ENCODE data around the gene ACP2.
A peak's percentile ranks its signal among the peaks of the same experiment; 100 is the strongest.
"Not testable (repeated sequence)": the region's sequence is repeated elsewhere in the genome, so short reads cannot be mapped to it uniquely, and the experiment has no call there.

The ACP2 gene

GRCh38 chr11:47213950-47214565 is 34.6 kb downstream of the ACP2 start:
- TF ChIP-seq POLR2A (IDR thresholded peaks at IDR 0.05; ENCODE audit: low read depth, low read length) = no peak
- TF ChIP-seq POLR2AphosphoS5 (IDR thresholded peaks at IDR 0.05; ENCODE audit: low read depth, low read length) = no peak
- no peak for TF ChIP-seq TAF1 (IDR thresholded peaks at IDR 0.05; ENCODE audit: borderline replicate concordance, low read depth, low read length)
- FAIRE-seq = no peak
- DNase-seq (ENCODE audit: insufficient read length) = peak; percentile 71

GRCh38 chr11:47212938-47213337 is 35.7 kb downstream of the ACP2 start:
- DNase-seq (ENCODE audit: insufficient read length) (no peak), FAIRE-seq (no peak)
- TF ChIP-seq TAF1 (IDR thresholded peaks at IDR 0.05; ENCODE audit: borderline replicate concordance, low read depth, low read length) (no peak), POLR2A (IDR thresholded peaks at IDR 0.05; ENCODE audit: low read depth, low read length) (no peak), POLR2AphosphoS5 (IDR thresholded peaks at IDR 0.05; ENCODE audit: low read depth, low read length) (no peak)

DNA sequence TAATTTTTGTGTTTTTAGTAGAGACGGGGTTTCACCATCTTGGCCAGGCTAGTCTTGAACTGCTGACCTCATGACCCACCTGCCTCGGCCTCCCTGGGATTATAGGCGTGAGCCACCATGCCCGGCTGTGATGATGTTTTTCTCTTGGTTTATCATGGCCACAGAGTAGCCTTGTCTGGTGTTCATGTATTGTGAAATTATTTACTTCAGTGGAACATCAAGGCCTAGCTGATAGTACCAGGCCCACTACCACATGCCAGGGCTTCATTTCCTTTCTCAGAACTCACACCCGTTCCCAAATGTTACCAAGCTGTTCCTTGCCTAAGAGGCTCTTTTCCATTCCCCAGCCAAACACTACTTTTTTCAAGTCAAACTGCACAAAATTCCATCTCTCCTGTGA is 40.0 kb downstream of the ACP2 start:
- no peak for DNase-seq (ENCODE audit: insufficient read length)
- TF ChIP-seq TAF1 (IDR thresholded peaks at IDR 0.05; ENCODE audit: borderline replicate concordance, low read depth, low read length) (no peak), POLR2AphosphoS5 (IDR thresholded peaks at IDR 0.05; ENCODE audit: low read depth, low read length) (no peak), POLR2A (IDR thresholded peaks at IDR 0.05; ENCODE audit: low read depth, low read length) (no peak)
- FAIRE-seq = no peak

DNA sequence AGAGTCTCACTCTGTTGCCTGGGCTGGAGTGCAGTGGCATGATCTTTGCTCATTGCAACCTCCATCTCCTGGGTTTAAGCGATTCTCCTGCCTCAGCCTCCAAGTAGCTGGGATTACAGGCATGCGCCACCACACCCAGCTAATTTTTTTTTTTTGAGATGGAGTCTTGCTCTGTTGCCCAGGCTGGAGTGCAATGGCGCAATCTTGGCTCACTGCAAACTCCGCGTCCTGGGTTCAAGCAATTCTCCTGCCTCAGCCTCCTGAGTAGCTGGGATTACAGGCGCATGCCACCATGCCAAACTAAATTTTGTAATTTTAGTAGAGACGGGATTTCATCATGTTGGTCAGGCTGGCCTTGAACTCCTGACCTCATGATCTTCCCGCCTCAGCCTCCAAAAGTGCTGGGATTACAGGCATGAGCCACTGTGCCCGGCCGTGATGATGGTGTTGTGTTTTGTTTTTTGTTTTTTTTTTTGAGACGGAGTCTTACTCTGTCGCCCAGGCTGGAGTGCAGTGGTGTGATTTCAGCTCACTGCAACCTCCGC is 40.5 kb downstream of the ACP2 start:
- not testable (repeated sequence) for DNase-seq (ENCODE audit: insufficient read length); FAIRE-seq

GRCh38 chr11:47207459-47207858 is 41.2 kb downstream of the ACP2 start:
- FAIRE-seq = no peak
- TF ChIP-seq TAF1 (IDR thresholded peaks at IDR 0.05; ENCODE audit: borderline replicate concordance, low read depth, low read length) (no peak), POLR2A (IDR thresholded peaks at IDR 0.05; ENCODE audit: low read depth, low read length) (no peak), POLR2AphosphoS5 (IDR thresholded peaks at IDR 0.05; ENCODE audit: low read depth, low read length) (no peak)

GRCh38 chr11:47206577-47206976 is 42.0 kb downstream of the ACP2 start:
- not testable (repeated sequence) for DNase-seq (ENCODE audit: insufficient read length); FAIRE-seq

More at GRCh38 chr11:47207459-47207858, 41.2 kb downstream of the ACP2 start:
- no peak for DNase-seq (ENCODE audit: insufficient read length)

DNA sequence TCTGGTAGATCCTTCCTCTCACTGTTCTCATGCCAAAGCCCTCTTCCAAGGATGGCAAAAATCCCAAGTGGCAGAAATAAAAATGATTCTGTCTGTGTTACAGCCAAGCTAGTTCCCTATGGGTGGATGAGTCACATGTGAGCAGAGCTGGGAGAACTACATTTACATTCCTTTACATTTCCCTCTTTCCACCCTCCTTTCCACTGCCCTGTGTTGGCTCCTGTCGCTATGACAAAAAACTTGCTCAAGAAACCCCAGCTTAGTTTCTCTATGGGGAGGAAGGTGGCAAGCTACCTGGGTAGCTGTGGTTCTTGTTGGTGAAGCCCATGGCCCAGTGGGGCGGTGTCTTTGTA is 44.0 kb downstream of the ACP2 start:
- TF ChIP-seq TAF1 (IDR thresholded peaks at IDR 0.05; ENCODE audit: borderline replicate concordance, low read depth, low read length) (no peak), POLR2A (IDR thresholded peaks at IDR 0.05; ENCODE audit: low read depth, low read length) (no peak), POLR2AphosphoS5 (IDR thresholded peaks at IDR 0.05; ENCODE audit: low read depth, low read length) (no peak)
- DNase-seq (ENCODE audit: insufficient read length) (no peak), FAIRE-seq (no peak)

- DNase-seq (ENCODE audit: insufficient read length) (no peak), FAIRE-seq (no peak)
- TF ChIP-seq POLR2A (IDR thresholded peaks at IDR 0.05; ENCODE audit: low read depth, low read length) (no peak), POLR2AphosphoS5 (IDR thresholded peaks at IDR 0.05; ENCODE audit: low read depth, low read length) (no peak), TAF1 (IDR thresholded peaks at IDR 0.05; ENCODE audit: borderline replicate concordance, low read depth, low read length) (no peak)
These were observed 46.0 kb downstream of the ACP2 start for GRCh38 chr11:47202576-47202975.

GRCh38 chr11:47201015-47201414 is 47.6 kb downstream of the ACP2 start:
- TF ChIP-seq POLR2A (IDR thresholded peaks at IDR 0.05; ENCODE audit: low read depth, low read length) (no peak), TAF1 (IDR thresholded peaks at IDR 0.05; ENCODE audit: borderline replicate concordance, low read depth, low read length) (no peak), POLR2AphosphoS5 (IDR thresholded peaks at IDR 0.05; ENCODE audit: low read depth, low read length) (no peak)
- FAIRE-seq (no peak), DNase-seq (ENCODE audit: insufficient read length) (no peak)

DNA sequence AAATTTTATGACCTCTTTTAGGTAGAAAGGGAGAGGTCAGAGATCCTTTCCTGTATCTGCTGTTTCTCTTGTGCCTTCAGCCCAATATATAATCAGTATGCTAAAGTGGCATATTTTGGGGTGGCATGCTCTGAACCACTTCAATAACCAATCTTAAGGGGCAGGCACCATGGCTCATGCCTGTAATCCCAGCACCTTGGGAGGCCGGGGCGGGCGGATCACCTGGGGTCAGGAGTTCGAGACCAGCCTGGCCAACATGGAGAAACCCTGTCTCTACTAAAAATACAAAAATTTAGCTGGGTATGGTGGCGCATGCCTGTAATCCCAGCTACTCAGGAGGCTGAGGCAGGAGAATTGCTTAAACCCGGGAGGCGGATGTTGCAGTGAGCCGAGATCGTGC is 50.5 kb downstream of the ACP2 start:
- DNase-seq (ENCODE audit: insufficient read length); FAIRE-seq: not testable (repeated sequence)

- DNase-seq (ENCODE audit: insufficient read length) (no peak), FAIRE-seq (no peak)
- TF ChIP-seq TAF1 (IDR thresholded peaks at IDR 0.05; ENCODE audit: borderline replicate concordance, low read depth, low read length) = no peak
- TF ChIP-seq POLR2A (IDR thresholded peaks at IDR 0.05; ENCODE audit: low read depth, low read length) = no peak
- TF ChIP-seq POLR2AphosphoS5 (IDR thresholded peaks at IDR 0.05; ENCODE audit: low read depth, low read length) = no peak
These were observed 56.5 kb downstream of the ACP2 start for GRCh38 chr11:47192111-47192510.

DNA sequence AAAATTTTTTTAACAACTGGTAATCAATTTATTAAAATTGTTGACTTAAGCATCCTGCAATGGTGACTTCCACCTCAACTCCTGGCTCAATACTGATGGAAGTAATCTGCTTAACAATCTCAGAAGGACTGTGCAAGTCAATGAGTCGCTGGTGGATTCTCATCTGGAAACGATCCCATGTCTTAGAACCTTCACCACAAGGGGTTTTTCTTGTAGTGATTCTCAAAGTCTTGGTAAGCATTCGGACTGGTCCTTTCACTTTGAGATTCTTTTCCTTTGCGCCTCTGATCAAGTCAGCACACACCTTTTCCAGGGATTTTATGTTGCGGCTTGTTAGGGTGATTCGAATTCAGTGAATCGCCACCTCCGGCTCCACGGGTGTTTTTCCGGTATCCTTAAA is 57.5 kb downstream of the ACP2 start:
- not testable (repeated sequence) for FAIRE-seq; DNase-seq (ENCODE audit: insufficient read length)
